ENCODE results near the gene JMJD1C.

GRCh38 chr10:63494951-63495350 is 29.2 kb upstream of the JMJD1C start:
- no peak for TF ChIP-seq CTCF (conservative IDR thresholded peaks at IDR 0.05)
- no peak for TF ChIP-seq ZFX (IDR thresholded peaks at IDR 0.05)

Measured in C4-2B (cell line).